ENCODE results near the gene COG4.
"Not testable (repeated sequence)": the region's sequence is repeated elsewhere in the genome, so short reads cannot be mapped to it uniquely, and the experiment has no call there.

The COG4 gene

DNA sequence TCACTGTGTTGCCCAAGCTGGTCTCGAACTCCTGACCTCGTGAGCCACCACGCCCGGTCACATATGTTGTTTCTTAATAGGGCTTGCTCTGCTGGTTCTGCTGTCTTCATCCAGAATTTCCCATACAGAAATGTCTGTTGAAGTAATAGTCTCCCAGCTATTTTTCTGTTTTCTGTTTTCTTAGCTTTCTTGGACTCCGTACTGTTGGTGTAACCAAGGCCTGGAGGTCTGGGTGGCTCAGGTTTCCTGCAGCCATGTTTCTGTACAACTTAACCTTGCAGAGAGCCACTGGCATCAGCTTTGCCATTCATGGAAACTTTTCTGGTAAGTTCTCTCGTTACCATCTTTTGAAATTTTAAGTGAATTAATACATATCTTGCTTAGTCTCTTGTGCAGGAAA is 3.0 kb upstream of the COG4 start:
- no peak for DNase-seq

DNA sequence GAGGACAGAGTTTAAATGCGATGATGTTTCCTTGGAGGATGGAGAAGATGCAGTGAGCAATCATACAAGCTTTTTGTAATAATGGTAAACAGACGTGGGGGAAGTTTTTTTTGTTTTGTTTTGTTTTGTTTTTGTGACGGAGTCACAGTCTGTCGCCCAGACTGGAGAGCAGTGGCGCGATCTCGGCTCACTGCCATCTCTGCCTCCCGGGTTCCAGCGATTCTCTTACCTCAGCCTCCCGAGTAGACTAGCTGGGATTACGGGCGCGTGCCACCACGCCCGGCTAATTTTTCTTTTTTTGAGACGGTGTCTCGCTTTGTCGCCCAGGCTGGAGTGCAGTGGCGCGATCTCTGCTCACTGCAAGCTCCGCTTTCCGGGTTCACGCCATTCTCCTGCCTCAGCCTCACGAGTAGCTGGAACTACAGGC is 1.1 kb upstream of the COG4 start:
- DNase-seq: not testable (repeated sequence)

DNA sequence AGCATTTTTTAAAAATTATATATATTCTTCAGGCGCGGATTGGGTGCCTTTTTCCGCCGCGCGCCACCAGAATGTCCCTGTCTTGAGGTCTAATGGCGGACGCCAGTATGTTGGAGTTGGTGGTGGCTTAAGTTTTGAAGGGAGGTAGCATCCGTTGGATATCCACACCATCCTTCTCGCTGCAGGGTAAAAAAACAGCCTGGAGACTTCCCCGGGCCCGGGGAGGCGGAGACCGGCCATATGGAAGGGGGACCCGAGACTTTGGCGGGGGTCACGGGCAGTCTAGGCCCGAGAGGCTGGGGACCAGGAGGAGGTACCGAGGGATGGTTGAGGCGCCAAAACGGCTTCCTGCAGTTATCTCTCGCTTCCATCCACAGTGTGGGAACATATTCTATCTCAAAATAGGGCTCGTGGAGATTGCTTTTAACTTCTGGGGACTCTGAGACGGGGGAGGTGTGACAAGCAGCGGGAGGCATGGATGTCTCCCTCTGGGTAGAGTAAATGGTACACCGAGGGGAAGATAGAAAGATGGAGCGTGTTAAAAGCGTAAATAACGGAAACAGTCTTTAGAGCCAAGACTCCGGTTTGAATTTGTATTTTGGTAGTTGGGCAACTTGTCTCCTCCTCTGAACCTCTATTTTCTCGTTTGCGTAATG is 517 bp upstream of the COG4 start, which contains the start of gene SF3B3:
Gene SF3B3 (plus strand): TSS at position 74 of the 656 bp plus-strand sequence. CDS start 2,841 bp downstream, outside the sequence.
- peak; percentile 80 to 81 for DNase-seq

DNA sequence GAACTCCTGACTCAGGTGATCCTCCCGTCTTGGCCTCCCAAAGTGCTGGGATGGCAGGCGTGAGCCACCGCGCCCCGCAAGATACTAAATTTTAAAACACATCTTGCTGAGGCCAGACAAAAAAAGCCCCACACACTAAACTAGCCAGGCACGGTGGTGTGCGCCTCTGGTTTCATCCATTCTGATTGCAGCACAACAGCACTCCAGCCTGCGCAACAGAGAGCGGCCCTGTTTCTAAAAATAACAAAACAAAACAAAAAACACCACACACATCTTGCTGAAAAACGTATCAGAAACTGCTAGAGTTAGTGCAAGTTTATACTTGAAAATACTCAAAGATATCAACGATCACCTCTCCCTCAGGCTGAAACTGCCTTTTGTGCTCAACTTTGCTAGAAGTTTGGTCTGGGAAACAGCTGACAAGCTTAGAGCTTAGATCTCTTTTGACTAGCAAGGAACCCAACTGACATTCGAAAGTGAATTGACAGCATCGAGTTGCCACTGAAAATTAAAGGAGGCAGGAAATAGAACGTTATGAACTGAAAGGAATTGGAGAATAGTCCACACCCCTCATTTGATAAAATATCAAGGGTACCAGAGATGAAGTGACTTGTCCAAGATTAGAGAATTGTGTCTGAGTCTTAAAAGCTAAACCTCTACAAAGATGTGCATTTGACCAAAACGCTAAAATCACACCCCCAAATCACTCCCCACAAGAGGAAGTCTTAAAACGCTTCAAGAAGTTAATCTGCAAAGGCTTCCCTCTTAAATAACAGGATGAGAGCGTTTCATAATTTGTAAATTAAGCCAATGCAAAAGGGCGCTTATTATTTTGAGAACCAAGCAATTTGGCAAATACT is 908 bp downstream of the COG4 start:
- DNase-seq: no peak

DNA sequence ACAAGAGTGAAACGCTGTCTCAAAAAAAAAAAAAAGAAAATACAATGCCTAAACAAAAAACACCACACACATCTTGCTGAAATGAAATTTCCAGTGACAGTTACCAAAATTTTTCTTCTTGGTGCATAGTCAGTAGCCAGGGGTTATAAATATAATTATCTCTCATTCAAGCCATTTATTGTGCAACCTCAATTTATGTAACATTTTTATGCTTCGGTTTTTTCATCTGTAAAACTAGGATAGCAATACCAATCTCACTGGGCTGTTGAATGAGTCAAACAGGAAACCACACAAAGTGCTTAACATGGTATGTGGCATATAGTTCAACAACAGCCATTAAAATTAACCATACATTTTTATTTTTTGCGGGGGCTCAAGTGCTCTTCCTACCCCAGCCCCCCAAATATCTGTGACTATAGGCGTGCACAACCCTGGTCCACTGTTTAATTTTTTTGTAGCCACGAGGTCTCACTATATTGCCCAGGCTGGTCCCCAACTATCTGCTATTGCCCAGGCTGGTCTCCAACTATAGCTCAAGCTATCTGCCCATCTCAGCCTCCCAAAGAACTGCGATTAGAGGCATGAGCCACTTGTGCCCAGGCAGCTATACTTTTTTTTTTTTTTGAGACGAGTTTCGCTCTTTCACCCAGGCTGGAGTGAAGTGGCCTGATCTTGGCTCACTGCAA is 2.6 kb downstream of the COG4 start:
- no peak for DNase-seq

DNA sequence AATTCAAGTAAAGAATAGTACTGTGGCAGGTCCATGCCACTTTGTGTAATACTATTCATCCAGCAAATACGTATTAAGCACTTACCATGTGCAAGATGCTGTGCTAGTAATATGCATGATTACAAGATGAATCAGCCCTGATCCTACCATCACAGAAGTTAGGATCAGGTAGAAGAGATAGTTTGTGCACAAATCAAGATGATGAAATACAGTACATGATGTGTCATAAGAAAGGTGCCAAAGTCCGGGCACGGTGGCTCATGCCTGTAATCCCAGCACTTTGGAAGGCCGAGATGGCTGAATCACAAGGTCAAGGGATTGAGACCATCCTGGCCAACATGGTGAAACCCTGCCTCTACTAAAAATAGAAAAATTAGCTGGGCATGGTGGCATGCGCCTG is 10.9 kb downstream of the COG4 start:
- DNase-seq: no peak

DNA sequence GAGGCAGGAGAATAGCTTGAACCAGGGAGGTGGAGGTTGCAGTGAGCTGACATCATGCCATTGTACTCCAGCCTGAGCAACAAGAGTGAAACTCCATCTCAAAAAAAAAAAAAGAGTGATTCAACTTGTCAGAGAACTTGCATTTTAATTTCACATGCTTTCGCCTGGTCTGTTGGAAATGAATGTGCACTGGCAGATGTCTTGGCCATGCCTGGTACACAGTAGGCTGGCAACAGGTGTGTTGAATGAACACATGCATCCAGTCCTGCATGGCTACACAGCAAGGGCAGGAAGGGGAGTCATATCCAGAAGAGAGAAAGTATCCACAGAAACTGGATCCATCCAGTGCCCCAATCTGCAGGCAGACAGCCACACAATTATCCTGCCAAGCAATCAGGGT is 11.5 kb downstream of the COG4 start:
- no peak for DNase-seq

DNA sequence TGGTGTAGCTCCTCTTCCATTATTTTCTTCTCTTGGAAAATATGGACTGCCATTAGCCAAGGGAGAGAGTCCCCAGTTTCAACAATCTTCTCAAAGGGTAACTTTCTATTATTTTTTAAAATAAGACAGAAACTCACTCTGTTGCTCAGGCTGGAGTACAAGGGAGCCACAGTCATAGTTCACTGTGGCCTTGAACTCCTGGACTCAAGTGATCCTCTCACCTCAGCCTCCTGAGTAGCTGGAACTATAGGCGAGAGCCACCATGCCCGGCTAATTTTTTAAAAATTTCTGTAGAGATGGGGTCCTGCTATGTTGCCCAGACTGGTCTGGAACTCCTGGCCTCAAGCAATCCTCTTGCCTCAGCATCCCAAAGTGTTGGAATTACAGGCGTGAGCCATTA is 13.1 kb downstream of the COG4 start:
- no peak for DNase-seq

DNA sequence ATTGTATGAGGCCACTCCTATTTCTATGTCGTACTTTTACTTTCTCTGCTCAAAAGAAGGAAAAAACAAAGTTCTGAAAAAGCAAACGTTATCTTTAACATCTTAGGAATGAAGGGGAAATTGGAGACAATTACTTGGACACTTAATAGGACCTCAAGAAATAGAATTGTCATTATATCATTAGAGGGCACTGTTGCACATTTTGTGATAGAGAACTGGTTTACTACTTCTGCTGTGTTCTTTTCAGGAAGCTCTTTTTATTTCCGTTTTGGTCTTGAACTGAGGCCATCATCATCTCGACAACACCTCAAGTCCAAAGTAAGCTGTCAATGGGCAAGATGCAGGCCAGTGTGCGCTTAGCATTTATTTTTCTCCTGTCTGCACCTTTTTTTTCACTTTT is 14.6 kb downstream of the COG4 start:
- no peak for DNase-seq

DNA sequence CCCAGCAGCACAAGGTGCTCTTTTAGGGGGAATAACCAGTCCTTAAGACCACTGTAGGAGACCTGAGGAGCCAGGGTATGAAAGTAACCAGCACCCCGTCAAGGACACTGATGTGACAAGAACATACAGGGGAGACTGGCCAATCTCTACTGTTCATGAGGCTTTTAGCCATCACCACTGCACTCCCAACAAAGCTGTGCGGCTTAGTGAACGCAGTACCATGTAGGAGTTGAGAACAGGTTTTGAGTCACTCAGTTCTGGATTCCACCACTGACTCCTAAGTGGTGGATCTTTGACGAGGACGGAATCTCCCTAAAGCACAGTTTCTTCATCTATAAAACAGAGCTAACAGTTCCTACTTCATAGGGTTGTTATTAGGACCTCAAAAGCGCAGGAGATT is 26.8 kb downstream of the COG4 start:
- no peak for DNase-seq

DNA sequence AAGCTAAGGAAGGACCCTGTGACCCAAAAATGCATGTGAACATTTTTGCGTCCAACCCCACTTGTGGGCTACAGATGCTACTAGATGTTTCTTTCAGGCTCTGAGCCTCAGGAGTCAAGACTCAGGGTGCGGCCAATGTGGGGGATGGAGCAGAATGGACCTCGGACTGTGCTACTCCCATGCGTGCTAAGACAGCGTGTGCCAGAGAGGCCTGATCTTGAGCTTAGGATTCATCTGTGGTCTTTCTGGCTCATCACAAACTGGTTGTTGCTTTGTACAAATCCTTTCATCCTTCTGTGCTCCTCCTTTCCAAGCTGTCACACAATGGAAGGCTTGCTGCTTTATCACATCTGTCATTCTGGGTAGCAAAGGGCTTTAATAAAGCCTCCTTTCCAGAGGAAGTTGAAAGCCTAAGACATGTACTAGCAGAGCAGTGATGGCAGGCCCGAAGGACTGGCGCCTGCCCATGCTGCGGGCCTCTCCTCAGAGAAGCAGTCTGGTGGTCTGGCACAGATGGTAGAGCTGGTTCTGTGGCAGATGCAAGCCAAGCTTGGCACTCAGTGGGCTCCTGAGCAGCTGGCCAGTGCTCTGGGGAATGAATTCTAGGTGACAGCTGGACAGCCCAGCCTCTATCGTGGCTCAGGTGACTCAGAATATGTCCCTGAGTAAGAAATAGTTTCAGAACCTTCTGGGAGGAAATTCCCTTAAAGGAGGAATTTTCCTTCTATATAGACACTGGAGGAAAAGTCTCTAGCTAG is 27.8 kb downstream of the COG4 start:
- DNase-seq: peak in 1 of 2 experiments; percentile 79

DNA sequence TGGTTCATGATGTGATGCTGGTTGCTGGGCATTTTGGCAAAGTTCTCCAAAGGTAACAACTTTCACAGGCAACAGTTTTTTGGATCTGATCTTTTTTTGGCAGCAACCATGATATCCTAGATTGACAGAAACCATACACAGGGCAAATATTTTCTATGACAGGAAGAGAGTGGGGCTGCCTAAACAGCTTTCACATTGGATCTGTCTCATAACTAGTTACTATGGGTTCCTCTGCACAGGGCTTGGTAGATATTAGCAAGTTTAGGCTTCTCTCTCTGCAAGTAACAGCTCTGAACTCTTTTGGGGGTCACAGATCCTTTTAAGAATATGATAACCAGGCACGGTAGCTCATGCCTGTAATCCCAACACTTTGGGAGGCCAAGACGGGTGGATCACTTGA is 28.6 kb downstream of the COG4 start:
- DNase-seq: no peak

DNA sequence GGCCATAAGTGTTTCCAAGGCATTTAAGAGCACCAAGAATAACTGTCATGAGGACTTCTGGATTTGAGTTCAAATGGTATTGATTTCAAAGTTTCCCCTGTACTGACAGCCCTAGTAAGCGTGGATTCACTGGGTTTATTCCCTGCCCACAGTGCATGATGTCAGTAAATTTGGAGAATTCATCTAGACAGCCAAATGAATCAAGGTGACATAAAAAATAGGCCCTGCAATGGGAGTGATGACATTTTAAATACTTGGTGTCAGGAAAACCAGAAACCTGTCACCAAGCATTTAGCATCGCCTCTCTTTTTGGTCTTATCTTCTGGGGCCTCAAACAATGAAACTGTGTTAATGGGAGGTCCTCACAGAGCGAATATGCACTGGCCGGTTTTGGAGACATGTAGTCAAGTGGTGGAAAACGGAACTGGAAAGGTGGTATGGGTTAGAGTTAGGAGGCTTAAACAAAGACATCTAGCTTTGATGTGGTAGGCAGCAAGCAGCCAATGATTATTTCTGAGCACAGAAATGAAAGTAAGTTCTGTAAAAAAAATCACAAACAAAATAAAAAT is 29.1 kb downstream of the COG4 start:
- no peak for DNase-seq

DNA sequence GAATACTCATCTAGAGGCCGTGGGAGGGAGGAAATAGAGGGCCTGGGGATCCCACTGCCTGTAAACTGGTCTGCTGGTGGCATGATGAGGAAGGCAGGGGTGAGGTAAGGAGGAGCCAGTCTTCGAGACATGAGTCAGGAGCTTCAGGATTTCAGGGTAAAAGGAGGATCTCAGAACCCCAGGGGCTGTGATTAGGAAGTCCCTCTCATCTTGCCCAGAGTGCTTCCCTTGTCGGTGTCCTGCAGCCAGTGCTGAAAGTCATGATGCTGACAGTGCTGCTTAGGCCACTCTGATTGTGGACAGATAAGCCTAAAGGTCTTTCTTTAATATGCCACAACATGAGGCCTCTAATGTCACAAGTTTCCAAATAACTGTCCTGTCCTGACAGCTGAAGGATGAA is 29.6 kb downstream of the COG4 start:
- DNase-seq: no peak

DNA sequence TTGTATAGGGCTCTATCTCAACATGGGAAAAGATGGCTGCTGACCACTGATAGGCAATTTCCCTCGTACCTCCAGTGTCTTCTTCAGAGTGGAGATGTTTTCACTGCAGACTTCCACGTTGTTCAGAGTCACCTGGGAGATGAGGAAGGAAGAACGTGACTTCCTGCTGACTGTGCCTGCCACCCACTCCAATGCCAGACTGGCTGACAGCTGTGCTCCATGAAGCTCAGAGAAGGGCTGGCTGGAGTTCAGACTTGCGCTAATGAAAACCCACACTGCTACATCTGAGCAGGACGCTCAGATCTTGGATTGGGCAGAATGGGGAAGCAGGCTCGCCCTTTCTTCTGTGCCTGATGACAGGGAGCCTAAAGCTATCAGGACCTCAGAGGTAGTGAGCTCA is 33.1 kb downstream of the COG4 start:
- peak; percentile 30 to 70 for DNase-seq

DNA sequence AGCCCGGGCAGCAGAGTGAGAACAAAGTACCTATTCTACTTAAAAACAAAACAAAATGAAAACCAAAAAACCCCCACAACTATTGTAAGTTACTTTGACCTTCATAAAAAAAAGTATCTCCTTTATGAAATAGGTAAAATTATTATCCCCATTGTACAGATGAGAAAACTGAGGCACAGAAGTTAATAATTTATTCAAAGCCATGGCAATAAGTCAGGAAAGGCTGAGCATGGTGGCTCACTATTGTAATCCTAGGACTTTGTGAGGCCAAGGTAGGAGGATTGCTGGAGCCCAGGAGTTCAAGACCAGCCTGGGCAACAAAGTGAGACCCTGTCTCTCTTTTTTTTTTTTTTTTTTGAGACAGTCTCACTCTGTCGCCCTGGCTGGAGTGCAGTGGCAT is 38.5 kb downstream of the COG4 start:
- no peak for DNase-seq

DNA sequence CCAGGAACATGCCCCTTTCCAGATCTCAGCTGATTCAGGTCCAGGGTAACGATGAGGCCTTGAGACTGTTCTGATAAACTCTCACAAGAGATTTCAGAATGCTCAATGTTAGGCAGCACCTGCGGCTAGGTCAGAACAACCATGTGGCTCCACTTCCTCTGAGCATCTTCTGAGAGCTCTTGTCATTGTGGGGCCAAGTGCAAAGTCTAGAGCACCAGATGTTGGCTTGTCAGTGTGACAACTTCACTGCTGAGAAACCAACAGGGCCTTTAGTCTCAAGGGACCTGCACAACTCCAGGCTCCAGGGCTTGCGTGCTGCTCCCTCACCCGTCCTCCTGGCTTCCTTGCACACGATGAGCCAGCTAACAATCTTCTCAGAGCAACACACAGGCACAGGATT is 39.9 kb downstream of the COG4 start:
- DNase-seq: no peak

DNA sequence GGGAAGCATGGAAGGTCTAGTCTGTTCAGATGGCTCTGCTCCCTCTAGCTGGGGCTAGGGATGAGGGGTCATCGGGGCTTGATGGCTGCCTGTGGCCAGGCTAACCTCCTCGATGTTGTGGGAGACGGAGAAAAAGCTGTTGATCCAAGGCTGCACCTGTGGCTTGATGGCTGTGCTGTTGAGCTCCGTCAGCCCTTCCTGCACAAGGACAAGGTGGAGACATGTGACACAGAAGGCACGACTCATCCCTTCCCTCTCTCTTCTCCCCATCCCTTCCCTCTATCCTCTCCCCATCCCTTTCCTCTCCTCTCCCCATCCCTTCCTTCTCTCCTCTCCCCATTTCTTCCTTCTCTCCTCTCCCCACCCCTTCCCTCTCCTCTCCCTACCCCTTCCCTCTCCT is 40.7 kb downstream of the COG4 start:
- DNase-seq: no peak

DNA sequence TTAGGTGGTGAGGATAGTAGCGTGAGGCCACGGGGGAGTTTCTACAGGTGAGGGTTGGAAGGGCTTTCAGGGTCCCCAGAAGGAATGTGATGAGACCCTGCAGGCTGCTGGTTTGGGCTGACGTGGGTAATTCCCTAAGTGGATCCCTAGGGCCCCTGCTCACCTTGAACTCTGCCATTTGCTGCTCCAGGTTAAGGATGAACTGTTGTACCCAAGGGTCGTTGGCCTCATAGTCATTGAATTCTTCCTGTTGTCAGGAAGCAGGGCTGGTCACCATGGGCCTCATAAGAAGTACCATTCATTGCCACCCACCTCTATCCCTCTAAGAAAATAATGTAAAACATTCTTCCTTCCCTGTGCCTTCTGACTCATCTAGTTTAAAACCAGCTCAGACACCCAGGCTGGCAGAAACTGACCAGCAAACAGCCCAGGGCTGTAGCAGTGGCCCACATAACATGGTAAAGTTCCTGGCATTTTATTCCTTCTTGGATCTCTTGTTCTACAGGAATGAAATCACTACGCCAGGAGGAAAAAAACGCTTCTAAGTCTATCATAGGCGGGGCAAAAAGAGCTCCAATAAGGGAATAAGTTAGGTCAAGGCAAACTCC is 41.3 kb downstream of the COG4 start:
- DNase-seq: no peak

DNA sequence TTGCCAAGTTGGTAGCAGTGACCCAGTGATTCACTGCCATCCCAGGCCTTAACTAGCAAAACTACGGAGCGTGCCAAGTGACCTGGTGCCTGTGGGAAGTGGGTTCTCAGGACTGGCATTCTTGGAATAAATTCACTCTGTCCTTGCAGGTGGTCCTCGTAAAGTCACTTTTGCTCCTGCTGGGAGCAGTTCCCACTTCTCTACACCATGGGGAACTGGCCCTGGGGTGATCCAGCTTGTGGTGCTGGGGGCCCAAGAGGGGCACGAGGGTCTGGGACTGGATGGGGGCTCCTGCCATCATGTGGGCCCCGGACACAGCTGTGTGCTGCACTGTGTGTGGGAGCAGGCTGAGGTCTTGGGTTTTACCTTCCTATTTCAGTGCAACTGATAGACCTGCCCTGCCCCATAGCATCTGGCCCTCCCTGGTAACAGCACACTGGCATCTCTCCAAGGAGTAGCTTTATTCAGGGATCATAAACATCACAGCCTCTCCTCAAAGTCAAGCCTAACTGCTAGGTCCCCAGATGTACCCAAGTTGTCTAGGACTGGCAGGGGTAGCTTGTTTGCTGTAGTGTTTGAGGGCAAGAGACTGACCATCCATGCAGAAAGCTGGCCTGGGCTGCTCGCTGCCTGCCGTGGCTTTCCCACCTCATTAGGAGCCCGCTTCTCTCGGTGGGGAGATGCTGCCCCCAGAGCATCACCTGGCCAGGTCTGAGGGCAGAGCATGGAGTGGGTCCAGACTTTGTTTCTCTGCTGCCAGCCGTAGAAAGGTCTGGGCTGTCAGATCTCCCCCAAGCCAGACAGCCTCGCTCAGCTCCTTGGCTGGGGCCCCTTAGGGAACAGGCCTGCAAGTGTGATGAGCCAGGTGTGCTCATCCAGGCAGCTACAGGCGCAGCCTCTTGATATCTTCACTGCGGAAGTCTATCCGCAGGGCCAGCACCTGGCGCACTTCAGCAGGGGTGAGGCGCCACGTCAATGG is 42.9 kb downstream of the COG4 start:
- peak; percentile 1 to 57 for DNase-seq

DNA sequence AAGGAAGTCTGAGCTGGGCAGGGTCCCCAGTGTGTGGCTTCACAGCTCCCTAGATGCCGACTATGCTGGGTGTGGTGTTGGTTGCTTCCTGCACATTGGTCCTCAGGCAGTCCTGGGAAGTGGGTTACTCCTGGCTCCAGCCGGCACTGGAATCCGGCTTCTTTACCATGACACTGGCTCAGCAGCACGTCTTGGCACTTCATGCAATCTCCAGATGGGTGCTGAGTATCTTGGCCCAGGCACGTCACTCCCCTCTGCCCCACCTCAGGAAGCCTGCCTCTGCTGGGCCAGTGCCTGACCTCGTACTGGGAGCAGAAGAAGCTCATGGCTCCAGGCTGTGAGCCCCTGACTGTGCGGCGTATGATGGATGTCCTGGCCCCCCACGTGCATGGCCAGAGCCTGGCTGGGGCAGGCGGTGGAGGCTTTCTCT is 44.4 kb downstream of the COG4 start:
- DNase-seq: peak; percentile 24 to 80
